Smooth muscle cell (in vitro differentiated cells): ENCODE results near the gene CCDC146. TPM values are rescaled to one million over a fixed set of nuclear protein-coding genes. Genes with fewer than 3 reads are reported as not detected.
"Not testable (repeated sequence)": the region's sequence is repeated elsewhere in the genome, so short reads cannot be mapped to it uniquely, and the experiment has no call there.

Experiments used
- DNase-seq: peaks from one replicate; lab custom pipeline; 2025; ENCODE audit not compliant: unreplicated experiment; lab: John Stamatoyannopoulos, UW
- H2AFZ ChIP-seq: fragments of 200-600 bp; sonication (generic); 2 replicates; pipeline ENCODE4 v1.6.0; 2016; ENCODE audit warnings: antibody characterized with exemption, low read depth, mild to moderate bottlenecking
- H3F3A ChIP-seq: fragments of 200-600 bp; sonication (generic); 2 replicates; pipeline ENCODE4 v1.6.0; 2017; ENCODE audit warnings: antibody characterized with exemption, low read depth
- H3K27ac ChIP-seq: fragments of 200-600 bp; sonication (generic); 2 replicates; pipeline ENCODE4 v1.5.1; 2016; ENCODE audit warnings: low read depth, mild to moderate bottlenecking
- H3K27me3 ChIP-seq: fragments of 200-600 bp; sonication (generic); 2 replicates; pipeline ENCODE4 v1.6.1; 2016; ENCODE audit warnings: low read depth, mild to moderate bottlenecking
- H3K36me3 ChIP-seq: fragments of 200-600 bp; sonication (generic); 2 replicates; pipeline ENCODE4 v1.5.1; 2016; ENCODE audit warnings: low read depth
- H3K4me1 ChIP-seq: fragments of 200-600 bp; sonication (generic); 2 replicates; pipeline ENCODE4 v1.5.1; 2016; ENCODE audit warnings: low read depth
- H3K4me2 ChIP-seq: fragments of 200-600 bp; sonication (generic); 2 replicates; pipeline ENCODE4 v1.6.0; 2016; ENCODE audit warnings: mild to moderate bottlenecking
- H3K4me3 ChIP-seq: fragments of 200-600 bp; sonication (generic); 2 replicates; pipeline ENCODE4 v1.5.1; 2016; ENCODE audit warnings: mild to moderate bottlenecking
- H3K79me2 ChIP-seq: fragments of 200-600 bp; sonication (generic); 2 replicates; pipeline ENCODE4 v1.6.0; 2016; ENCODE audit warnings: low read depth, mild to moderate bottlenecking
- H3K9ac ChIP-seq: fragments of 200-600 bp; sonication (generic); 2 replicates; pipeline ENCODE4 v1.6.0; 2016; ENCODE audit warnings: low read depth
- H3K9me3 ChIP-seq: fragments of 200-600 bp; sonication (generic); replicated peaks from 2 replicates; pipeline ENCODE4 v1.5.1; 2016; ENCODE audit warnings: low read depth
- H4K20me1 ChIP-seq: fragments of 200-600 bp; sonication (generic); 2 replicates; pipeline ENCODE4 v1.6.0; 2016; ENCODE audit warnings: low read depth
- CTCF ChIP-seq: fragments of 200-600 bp; sonication (generic); IDR thresholded peaks from 2 replicates; pipeline ENCODE4 v1.5.1; 2017; ENCODE audit warnings: borderline replicate concordance, mild to moderate bottlenecking, antibody characterized with exemption; ENCODE audit not compliant: insufficient read depth, poor library complexity, severe bottlenecking
- WGBS: methylation state at CpG from one replicate; pipeline ENCODE4 v1.1.7; 2016; ENCODE audit warnings: low lambda C conversion rate; 5-methylcytosine and 5-hydroxymethylcytosine counted together
- polyA plus RNA-seq: library from polyadenylated mRNA; unstranded; fragments of >200 nt; fragmentation: Nextera tagmentation; extraction: Ambion mirVana; gene quantifications from 2 replicates; pipeline ENCODE4 v1.2.1, GENCODE V29; 2016
- total RNA-seq: library from RNA; depleted of rRNA; stranded (reverse); fragments of >200 nt; gene quantifications from 2 replicates; pipeline ENCODE4 v1.2.3, GENCODE V29; 2014

Gene CCDC146
- total and polyA plus RNA-seq, 2 experiments from 2014 or later, result 0.77 to 7.3 TPM

- TF ChIP-seq CTCF, result no peak
- no peaks in the 10 kb centered on the region for H3K4me1 ChIP-seq
Measured at GRCh38 chr7:77216181-77216845, 93.9 kb downstream of the CCDC146 start.

DNA sequence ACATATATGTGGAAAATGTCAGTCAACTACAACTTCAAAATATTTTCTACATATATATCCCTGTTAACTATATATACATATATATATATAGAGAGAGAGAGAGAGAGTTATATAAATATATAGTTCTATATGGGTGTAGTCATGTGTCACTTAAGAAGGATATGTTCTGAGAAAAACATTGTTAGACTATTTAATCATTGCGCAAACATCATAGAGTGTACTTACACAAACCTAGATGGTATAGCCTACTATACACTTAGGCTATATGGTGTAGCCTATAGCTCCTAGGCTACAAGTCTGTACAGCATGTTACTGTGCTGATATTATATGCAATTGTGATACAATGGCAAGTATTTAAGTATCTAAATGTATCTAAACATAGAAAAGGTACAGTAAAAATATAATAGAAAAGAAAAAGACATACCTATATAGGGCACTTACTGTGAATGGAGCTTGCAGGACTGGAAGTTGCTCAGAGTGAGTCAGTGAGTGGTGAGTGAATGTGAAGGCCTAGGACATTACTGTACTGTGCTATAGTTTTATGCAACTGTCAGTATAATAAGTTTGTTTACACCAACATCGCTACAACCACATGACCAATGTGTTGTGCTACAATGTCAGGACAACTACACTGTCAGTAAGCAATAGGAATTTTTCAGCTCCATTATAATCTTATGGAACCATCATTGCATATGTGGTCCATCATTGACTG is 95.2 kb downstream of the CCDC146 start:
- DNase-seq, result no peak
- H3K27me3 ChIP-seq, result no peaks in the 10 kb centered on the region
- H3K9ac ChIP-seq, result no peak overlapping the region
- H3K27ac ChIP-seq, result no peak overlapping the region
- H2AFZ ChIP-seq, result no peak overlapping the region
- H3K4me1 ChIP-seq, result no peaks in the 10 kb centered on the region
- WGBS, result 93% methylated on average over 2 of the region's 2 CpGs
- TF ChIP-seq CTCF, result no peak
- no peaks in the 10 kb centered on the region for H3F3A ChIP-seq
- no peaks in the 10 kb centered on the region for H3K9me3 ChIP-seq
- no peaks in the 10 kb centered on the region for H3K79me2 ChIP-seq
- no peaks in the 10 kb centered on the region for H4K20me1 ChIP-seq
- no peaks in the 10 kb centered on the region for H3K36me3 ChIP-seq
- H3K4me3 ChIP-seq, result no peak overlapping the region
- H3K4me2 ChIP-seq, result no peak overlapping the region

More at GRCh38 chr7:77216181-77216845, 93.9 kb downstream of the CCDC146 start:
- H3K9me3 ChIP-seq, result no peaks in the 10 kb centered on the region
- no peaks in the 10 kb centered on the region for H3F3A ChIP-seq
- no peaks in the 10 kb centered on the region for H4K20me1 ChIP-seq
- DNase-seq, result no peak
- H3K36me3 ChIP-seq, result no peaks in the 10 kb centered on the region
- no peak overlapping the region for H3K27ac ChIP-seq
- no peak overlapping the region for H3K4me3 ChIP-seq
- no peak overlapping the region for H2AFZ ChIP-seq
- no peak overlapping the region for H3K4me2 ChIP-seq
- H3K79me2 ChIP-seq, result no peaks in the 10 kb centered on the region
- WGBS, result 92% methylated on average over 3 of the region's 3 CpGs
- no peak overlapping the region for H3K9ac ChIP-seq
- no peaks in the 10 kb centered on the region for H3K27me3 ChIP-seq

DNA sequence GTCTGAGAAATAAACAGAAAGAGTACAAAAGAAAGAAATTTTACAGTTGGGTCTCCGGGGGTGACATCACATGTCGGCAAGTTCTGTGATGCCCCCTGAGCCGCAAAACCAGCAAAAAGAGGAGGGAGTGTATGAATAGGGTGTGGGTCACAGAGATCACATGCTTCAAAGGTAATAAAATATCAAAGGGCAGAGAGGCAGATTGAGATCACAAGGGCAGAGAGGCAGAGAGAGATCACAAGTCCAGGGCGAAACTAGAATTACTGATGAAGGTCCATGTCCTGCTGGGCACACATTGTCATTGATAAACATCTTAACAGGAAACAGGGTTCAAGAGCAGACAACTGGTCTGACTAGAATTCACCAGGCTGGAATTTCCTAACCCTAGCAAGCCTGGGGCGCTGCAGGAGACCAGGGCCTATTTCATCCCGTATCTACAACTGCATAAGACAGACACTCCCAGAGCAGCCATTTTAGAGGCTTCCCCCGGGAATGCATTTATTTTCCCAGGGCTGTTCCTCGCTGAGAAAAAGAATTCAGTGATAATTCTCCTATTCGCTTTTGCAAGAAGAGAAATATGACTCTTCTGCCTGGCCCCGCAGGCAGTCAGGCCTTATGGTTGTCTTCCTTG is 97.4 kb downstream of the CCDC146 start:
- not testable (repeated sequence) for H2AFZ ChIP-seq, H3K9ac ChIP-seq, H4K20me1 ChIP-seq, H3K9me3 ChIP-seq, H3K4me2 ChIP-seq, H3K27me3 ChIP-seq, DNase-seq, H3K4me1 ChIP-seq, H3K27ac ChIP-seq, H3K79me2 ChIP-seq, H3K36me3 ChIP-seq, H3F3A ChIP-seq, H3K4me3 ChIP-seq
- WGBS, result 94% methylated on average over 10 of the region's 10 CpGs

- Histone ChIP-seq H3K27ac (no peak overlapping the region), H2AFZ (no peak overlapping the region), H3K9ac (no peak overlapping the region), H3K4me2 (no peak overlapping the region), H3K4me1 (no peaks in the 10 kb centered on the region), H3F3A (no peaks in the 10 kb centered on the region), H3K27me3 (no peaks in the 10 kb centered on the region), H3K36me3 (no peaks in the 10 kb centered on the region), H3K79me2 (no peaks in the 10 kb centered on the region), H3K4me3 (no peak overlapping the region), H4K20me1 (no peaks in the 10 kb centered on the region), H3K9me3 (no peaks in the 10 kb centered on the region)
- DNase-seq, result no peak
- TF ChIP-seq CTCF, result no peak
- 93% methylated on average over 4 of the region's 4 CpGs for WGBS
Measured at GRCh38 chr7:77222065-77222464, 99.7 kb downstream of the CCDC146 start.
